HG03521 (cell line): ENCODE results near the gene DNMT1.
A peak's percentile ranks its signal among the peaks of the same experiment; 100 is the strongest.
"Not testable (repeated sequence)": the region's sequence is repeated elsewhere in the genome, so short reads cannot be mapped to it uniquely, and the experiment has no call there.

Experiments used
- ATAC-seq: cut with Tn5 transposase; IDR thresholded peaks from one replicate; pipeline ENCODE4 v1.9.1; 2021; ENCODE audit warnings: mild to moderate bottlenecking, moderate library complexity; ENCODE audit not compliant: unreplicated experiment

The DNMT1 gene

DNA sequence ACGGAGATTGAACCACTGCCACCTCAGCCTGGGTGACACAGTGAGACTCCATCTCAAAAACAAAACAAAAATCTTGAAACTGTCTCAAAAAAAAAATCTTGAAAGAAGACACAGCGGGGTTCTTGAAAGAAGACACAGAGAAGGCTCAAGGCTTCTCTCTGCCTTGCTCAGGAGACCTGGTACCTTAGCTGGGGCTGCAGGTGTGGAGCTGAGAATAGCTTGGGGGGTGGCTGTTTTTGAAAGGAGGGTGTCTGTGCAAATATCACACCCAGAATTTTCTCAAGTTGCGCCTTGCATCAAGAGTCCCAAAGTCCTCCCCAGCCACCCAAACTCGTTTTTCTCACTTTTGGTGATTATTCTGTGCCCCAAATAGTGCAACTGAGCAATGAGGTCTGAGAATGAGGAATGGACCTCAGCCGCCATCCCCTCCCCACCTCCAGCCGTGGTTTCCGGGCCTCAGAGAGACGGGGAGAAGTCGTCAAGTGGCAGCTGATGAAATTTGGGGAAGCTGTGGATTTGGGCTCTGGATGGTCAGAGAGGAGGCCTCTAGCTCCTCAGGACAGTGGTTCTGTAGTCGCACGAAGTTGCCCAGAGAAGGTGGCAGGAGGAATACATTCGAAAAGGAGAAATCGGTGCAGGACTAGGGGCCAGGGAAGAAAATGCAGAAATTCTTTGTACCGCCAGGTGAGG, 27.6 kb upstream of the DNMT1 start:
- ATAC-seq, result no peak

DNA sequence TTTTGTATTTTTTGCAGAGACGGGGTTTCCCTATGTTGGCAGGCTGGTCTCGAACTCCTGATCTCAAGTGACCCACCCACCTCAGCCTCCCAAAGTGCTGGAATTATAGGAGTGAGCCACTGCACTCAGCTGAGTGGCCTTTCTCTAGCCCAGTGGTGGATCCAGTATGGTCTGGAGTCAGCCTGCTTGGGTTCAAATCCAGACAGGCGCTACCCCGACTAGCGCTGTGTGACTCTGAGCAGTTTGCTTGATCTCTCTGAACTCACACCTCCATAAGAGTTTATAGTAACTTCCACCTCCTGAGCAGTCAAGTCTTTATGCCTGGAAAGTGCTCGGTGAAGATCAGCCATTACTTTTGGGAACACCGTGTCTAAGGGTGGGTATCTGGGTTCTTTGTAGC, 25.9 kb upstream of the DNMT1 start:
- no peak for ATAC-seq

GRCh38 chr19:10219678-10220077, 24.9 kb upstream of the DNMT1 start:
- ATAC-seq, result peak; percentile 44

DNA sequence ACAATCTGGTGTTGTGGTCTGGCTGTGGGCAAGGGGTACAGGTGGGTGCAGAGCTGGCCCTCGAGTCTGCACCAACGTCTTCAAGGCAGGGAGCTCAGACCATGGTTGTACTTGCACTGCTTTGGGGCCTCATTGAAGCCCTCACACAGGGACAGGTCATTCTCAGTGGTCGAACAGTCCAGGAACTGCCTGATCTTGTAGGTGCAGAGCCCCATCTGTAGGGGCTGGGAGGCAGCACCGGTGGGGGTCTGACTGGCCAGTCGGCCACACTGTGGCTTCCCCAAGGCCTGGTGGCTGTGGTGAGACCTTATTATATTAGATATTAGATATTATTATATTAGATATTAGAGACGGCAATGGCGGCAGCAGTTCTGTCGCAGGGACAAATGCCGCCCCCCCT, 22.3 kb upstream of the DNMT1 start:
- ATAC-seq, result no peak

DNA sequence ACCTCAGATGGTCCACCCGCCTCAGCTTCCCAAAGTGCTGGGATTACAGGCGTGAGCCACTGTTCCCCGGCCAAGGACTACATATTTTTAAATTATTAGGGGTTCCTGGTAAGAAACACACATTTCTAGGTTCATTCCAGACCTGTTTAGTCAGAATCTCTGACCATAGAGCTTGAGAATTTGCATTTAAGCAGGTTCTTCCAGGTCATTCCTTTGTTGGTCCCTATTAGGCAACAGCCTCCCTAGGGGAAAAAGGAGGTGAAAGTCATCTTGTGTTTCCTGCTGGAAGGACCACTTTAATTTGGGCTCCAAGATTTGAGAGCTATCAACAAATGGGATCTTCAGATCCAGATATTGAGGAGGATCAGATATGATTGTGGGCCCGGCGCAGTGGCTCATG, 20.0 kb upstream of the DNMT1 start:
- no peak for ATAC-seq

DNA sequence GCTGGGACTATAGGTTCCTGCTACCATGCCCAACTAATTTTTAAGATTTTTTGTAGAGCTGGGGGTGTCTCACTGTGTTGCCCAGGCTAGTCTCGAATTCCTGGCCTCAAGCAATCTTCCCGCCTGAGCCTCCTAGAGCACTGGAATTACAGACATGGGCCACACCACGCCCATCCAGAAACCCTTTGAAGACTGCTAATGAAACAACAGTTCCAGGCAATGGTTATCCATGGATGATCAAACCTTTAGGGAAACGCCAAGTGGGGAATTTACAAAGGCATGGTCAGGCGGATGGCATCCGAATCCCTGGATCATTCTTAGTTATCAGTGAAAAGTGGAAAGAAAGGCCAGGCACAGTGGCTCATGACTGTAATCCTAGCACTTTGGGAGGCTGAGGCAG, 16.9 kb upstream of the DNMT1 start:
- no peak for ATAC-seq

DNA sequence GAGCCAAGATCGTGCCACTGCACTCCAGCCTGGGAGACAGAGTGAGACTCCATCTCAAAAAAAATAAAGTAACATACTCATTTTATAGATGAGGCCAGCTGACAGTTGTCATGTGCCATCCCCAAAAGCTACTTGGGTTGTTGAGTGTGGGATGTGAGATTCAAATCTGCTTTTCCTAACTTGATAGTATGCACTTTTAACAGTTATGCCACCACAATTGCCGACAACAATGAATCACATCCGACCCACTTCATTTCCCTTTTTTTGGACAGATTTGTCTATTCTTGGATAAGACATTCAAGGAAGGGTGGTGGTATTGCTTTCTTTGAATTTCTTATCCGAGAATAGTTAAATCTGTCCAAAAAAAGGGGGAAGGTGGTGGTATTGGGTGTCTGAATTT, 16.3 kb upstream of the DNMT1 start:
- no peak for ATAC-seq

GRCh38 chr19:10209315-10209714, 14.6 kb upstream of the DNMT1 start:
- ATAC-seq, result no peak

DNA sequence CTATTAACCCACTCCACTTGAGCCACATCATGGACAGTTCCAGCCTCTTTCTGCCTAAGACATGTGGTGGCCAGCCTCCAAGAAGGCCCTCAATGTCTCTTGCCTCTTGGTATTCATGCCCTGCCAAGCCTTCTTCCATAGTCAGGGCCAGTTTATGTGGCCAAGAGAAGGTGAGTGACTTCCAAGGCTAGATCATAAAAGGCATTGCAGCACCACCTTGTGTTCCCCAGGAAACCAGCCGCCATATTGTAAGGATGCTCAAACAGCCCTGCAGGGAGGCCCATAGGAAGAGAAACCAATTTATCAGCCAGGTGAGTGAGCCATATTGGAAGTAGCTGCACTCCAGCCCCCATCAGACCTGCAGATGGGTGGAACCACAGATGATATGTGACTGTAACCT, 12.3 kb upstream of the DNMT1 start:
- ATAC-seq, result no peak

- ATAC-seq, result no peak
These were observed 11.6 kb upstream of the DNMT1 start for GRCh38 chr19:10206226-10206885.

- ATAC-seq, result no peak
These were observed 10.9 kb upstream of the DNMT1 start for GRCh38 chr19:10205636-10206035.

GRCh38 chr19:10203686-10204085, 8.9 kb upstream of the DNMT1 start:
- no peak for ATAC-seq

GRCh38 chr19:10201176-10201575, 6.4 kb upstream of the DNMT1 start:
- no peak for ATAC-seq

- ATAC-seq, result not testable (repeated sequence)
These were observed 5.3 kb upstream of the DNMT1 start for GRCh38 chr19:10200101-10200500.

GRCh38 chr19:10198889-10199644, 4.3 kb upstream of the DNMT1 start:
- not testable (repeated sequence) for ATAC-seq

- peak; percentile 19 for ATAC-seq
These were observed 406 bp upstream of the DNMT1 start for GRCh38 chr19:10195199-10195519.

GRCh38 chr19:10193790-10194499, 808 bp downstream of the DNMT1 start:
- peak; percentile 14 for ATAC-seq

DNA sequence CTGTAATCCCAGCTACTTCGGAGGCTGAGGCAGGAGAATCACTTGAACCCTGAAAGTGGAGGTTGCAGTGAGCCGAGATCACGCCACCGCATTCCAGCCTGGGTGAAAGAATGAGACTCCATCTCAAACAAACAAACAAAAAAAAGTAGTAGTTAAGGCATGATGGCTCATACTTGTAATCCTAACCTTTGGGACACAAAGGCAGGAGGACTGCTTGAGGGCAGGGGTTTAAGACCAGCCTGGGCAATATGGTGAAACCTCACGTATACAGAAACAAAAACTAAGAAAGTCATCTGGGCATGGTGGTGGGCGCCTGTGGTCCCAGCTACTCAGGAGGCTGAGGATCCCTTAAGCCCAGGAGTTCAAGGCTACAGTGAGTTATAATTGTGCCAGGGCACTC, 1.8 kb downstream of the DNMT1 start:
- ATAC-seq, result no peak

GRCh38 chr19:10191347-10191746, 3.4 kb downstream of the DNMT1 start:
- ATAC-seq, result no peak

GRCh38 chr19:10190026-10190425, 4.7 kb downstream of the DNMT1 start:
- ATAC-seq, result no peak

DNA sequence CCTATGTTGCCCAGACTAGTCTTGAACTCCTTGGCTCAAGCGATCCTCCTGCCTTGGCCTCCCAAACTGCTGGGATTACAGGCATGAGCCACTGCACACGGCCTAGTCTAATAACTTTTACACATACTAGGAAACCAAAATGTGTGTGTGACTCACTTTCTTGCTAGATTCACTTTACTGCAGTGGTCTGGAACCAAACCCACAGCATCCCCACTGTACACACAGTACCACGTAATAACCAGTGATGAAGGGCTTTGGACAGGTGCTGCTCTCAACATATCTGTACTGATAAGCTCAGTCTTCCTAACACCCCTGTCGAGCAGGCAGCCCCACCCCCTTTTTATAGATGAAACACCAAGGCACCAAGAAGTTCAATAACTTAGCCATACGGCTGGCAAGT, 5.1 kb downstream of the DNMT1 start:
- no peak for ATAC-seq

DNA sequence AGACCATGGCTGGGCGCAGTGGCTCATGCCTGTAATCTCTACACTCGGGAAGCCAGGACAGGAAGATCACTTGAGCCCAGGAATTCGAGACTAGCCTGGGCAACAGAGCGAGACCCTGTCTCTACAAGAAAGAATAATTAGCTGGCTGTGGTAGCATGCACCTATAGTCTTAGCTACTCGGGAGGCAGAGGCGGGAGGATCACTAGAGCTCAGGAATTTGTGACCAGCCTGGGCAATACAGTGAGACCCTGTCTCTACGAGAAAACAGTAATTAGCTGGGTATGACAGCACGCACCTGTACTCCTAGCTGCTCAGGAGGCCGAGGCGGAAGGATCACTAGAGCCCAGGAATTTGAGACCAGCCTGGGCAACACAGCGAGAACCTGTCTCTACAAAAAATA, 7.4 kb downstream of the DNMT1 start:
- ATAC-seq, result no peak
